PFSK-1 (cell line): ENCODE results near the gene PLCD4.

ENCODE experiments used
- FOXP2 ChIP-seq: optimal IDR thresholded peaks from 2 replicates; pipeline ENCODE3; 2011; ENCODE audit warnings: borderline replicate concordance, control low read depth, inconsistent platforms; ENCODE audit not compliant: insufficient read depth; ENCODE audit errors: extremely low read length, extremely low read depth
- POLR2AphosphoS5 ChIP-seq: IDR thresholded peaks from 2 replicates; pipeline ENCODE4 v1.6.1; 2012; ENCODE audit warnings: low read depth, mild to moderate bottlenecking, control low read depth, low read length, moderate library complexity
- REST ChIP-seq, 2 experiments: IDR thresholded peaks; 2 replicates each; pipeline versions ENCODE4 v1.6.1 to v1.8.0; 2011 to 2012; ENCODE audit warnings: low read depth in 2 of 2, low read length in 2 of 2, control low read depth in 1 of 2, inconsistent platforms in 1 of 2, mild to moderate bottlenecking in 1 of 2, moderate library complexity in 1 of 2; ENCODE audit not compliant: insufficient read depth in 1 of 2

DNA sequence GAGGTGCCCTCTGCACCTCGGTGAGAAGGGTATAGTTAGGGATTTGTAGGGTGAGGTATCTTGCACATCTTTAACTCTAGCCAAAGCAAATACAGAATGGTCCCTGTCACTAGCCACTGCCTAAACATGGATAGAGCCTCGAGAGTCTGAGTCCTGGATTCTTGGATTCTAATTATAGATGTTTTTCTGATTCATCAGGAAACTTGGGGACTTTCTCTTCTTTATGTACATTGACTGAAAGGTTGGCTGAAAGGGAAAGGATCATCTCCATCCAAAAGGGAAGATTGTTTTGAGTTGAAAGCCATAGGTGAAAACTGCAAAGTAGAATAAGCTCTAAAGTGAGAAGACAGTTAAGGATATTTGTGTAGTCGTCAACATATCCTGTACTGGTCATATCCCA, 72.4 kb downstream of the PLCD4 start:
- TF ChIP-seq POLR2AphosphoS5 (no peak), REST (IDR thresholded peaks at IDR 0.05; ENCODE audit: insufficient read depth in 1 of 2, low read depth in 2 of 2, low read length in 2 of 2) (no peak), FOXP2 (no peak)
